ENCODE measurements around the gene ZNF615. TPM values are rescaled to one million over a fixed set of nuclear protein-coding genes. Genes with fewer than 3 reads are reported as not detected.

ZNF615 gene
- total RNA-seq, 1 experiment from 2014 or later: 11.3 TPM

DNA sequence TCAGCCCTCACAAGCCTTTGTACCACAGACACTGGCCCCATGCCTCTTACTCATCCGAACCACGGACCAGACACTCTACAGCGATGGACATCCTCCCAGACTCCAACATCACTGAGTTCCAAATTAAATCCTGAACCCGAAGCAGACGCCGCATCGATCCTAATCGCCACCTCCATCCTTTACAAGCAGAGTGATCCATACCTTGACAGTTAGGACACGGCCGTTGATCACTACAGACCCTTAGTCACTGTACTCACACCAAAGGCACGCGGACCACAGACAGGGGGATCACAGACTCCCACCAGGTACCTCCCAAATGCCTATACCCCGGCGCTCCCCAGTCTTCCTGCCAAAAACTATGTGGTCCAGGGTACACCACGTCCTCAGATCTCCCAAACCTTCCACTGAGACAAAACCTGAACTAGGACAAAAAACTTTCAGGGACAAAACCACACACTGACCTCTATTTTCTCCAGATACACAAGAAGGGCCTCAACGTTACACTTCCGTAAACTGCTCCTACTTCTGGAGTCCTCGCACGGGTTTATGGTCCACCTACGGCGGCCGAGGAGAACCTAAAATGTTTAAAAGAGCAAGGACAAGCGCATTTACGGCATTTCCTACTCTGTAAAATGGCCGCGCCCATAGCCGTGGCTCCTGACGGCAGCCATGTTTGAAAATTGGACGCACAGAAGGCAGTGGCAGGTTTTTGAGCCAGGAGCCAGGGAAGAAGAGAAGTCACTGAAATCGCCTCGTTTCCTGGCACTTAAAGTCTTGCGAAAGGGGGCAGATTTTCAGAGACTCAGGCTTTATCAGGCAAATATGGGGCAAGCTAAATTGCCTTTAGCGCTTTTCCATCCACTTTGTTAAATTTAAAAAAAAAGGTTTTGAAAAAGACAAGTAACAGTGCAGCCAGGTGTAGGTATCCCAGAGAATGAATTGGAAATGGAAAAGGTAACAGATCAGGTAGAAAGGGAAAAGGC lies 21.4 kb downstream of the ZNF615 start, which contains the start of gene ZNF350:
Gene ZNF350 (minus strand): TSS at position 532 of the 983 bp plus-strand sequence. CDS start 12,480 bp downstream, outside the sequence.
- H3K14ac ChIP-seq (ENCODE audit: insufficient read depth, low read length): peak within 1 kb of the TSS; percentile 36
- no peak within 1 kb of the TSS for H4K5ac ChIP-seq (ENCODE audit: insufficient read length, low read depth, low read length)
- peak within 1 kb of the TSS; percentile 89 for H3K4me2 ChIP-seq (ENCODE audit: insufficient read depth, insufficient read length, low read length)
- H3K23ac ChIP-seq (ENCODE audit: insufficient read length, low read depth, low read length): no peak within 1 kb of the TSS
- H4K8ac ChIP-seq (replicated peaks; ENCODE audit: insufficient read length, low read depth, low read length): no peak within 1 kb of the TSS
- H3K9me3 ChIP-seq (ENCODE audit: control insufficient read depth, low read depth, low read length): no peaks in the 10 kb centered on the region
- H3T11ph ChIP-seq (ENCODE audit: low read length): no peak within 1 kb of the TSS
- H2AFZ ChIP-seq (ENCODE audit: low read length): peak within 1 kb of the TSS; percentile 91
- no peak within 1 kb of the TSS for H4K91ac ChIP-seq (ENCODE audit: insufficient read length, low read depth, low read length)
- DNase-seq: peak; percentile 80
- H3K56ac ChIP-seq (ENCODE audit: insufficient read length, low read depth, low read length): no peak within 1 kb of the TSS
- H2AK5ac ChIP-seq (ENCODE audit: insufficient read length, low read length): no peak within 1 kb of the TSS
- no peak within 1 kb of the TSS for H2BK5ac ChIP-seq (ENCODE audit: insufficient read length, low read length)
- peaks cover 27 to 44% (median 32%) of the 10 kb centered on the region in 3 experiments for H3K36me3 Mint-ChIP-seq (ENCODE audit: insufficient read depth in 1 of 3, low read depth in 3 of 3)
- H3K27me3 ChIP-seq (ENCODE audit: insufficient read depth, low read length): no peaks in the 10 kb centered on the region
- TF ChIP-seq, protein P1, sequence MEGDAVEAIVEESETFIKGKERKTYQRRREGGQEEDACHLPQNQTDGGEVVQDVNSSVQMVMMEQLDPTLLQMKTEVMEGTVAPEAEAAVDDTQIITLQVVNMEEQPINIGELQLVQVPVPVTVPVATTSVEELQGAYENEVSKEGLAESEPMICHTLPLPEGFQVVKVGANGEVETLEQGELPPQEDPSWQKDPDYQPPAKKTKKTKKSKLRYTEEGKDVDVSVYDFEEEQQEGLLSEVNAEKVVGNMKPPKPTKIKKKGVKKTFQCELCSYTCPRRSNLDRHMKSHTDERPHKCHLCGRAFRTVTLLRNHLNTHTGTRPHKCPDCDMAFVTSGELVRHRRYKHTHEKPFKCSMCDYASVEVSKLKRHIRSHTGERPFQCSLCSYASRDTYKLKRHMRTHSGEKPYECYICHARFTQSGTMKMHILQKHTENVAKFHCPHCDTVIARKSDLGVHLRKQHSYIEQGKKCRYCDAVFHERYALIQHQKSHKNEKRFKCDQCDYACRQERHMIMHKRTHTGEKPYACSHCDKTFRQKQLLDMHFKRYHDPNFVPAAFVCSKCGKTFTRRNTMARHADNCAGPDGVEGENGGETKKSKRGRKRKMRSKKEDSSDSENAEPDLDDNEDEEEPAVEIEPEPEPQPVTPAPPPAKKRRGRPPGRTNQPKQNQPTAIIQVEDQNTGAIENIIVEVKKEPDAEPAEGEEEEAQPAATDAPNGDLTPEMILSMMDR (conservative IDR thresholded peaks at IDR 0.05): no peak
- H2BK15ac ChIP-seq (ENCODE audit: low read depth, low read length): no peak within 1 kb of the TSS
- H3K4me1 Mint-ChIP-seq: peaks cover 4 to 8% of the 10 kb centered on the region in 2 experiments
- H3K9ac ChIP-seq (ENCODE audit: extremely low read depth, insufficient read length, low read length): peak within 1 kb of the TSS; percentile 92
- H3K27ac ChIP-seq (ENCODE audit: insufficient read length, low read depth, low read length): no peak within 1 kb of the TSS
- peak within 1 kb of the TSS; percentile 19 for H3K18ac ChIP-seq (ENCODE audit: insufficient read length, low read depth, low read length)
- no peak within 1 kb of the TSS for H3K4ac ChIP-seq (ENCODE audit: low read depth, low read length)
- WGBS (ENCODE audit: extremely low coverage, insufficient read length, low lambda C conversion rate): no CpG with 5 or more reads among the region's 33 CpGs
- H4K20me1 ChIP-seq (ENCODE audit: control insufficient read depth, insufficient read depth, insufficient read length): no peaks in the 10 kb centered on the region
- H3K23me2 ChIP-seq (ENCODE audit: insufficient read length, low read depth, low read length, poor library complexity, severe bottlenecking): peaks cover 8% of the 10 kb centered on the region
- peaks cover 50 to 68% of the 10 kb centered on the region in 2 experiments for H3K9me3 Mint-ChIP-seq
- peaks cover 2% of the 10 kb centered on the region; the same call in 1 of the 2 replicates for H3K27me3 Mint-ChIP-seq (ENCODE audit: low read depth)
- no peak within 1 kb of the TSS for H2BK120ac ChIP-seq (ENCODE audit: low read depth, low read length, poor library complexity, severe bottlenecking)
- no peaks in the 10 kb centered on the region for H3K79me1 ChIP-seq (ENCODE audit: insufficient read depth, low read depth, low read length, poor library complexity, severe bottlenecking)
- H2BK12ac ChIP-seq (ENCODE audit: insufficient read length, low read depth, low read length): no peak within 1 kb of the TSS
- peaks cover 7% of the 10 kb centered on the region; the same call in 1 of the 2 replicates for H3K79me2 ChIP-seq (ENCODE audit: insufficient read depth, low read length)
- no peaks in the 10 kb centered on the region; the same call in 1 of the 2 replicates for H3K4me1 ChIP-seq (ENCODE audit: insufficient read depth, low read length)
- peak within 1 kb of the TSS; percentile 94 to 95 for H3K4me3 Mint-ChIP-seq
- H2BK20ac ChIP-seq (ENCODE audit: low read depth, low read length, poor library complexity, severe bottlenecking): no peak within 1 kb of the TSS
- H3K27ac Mint-ChIP-seq: peak within 1 kb of the TSS; percentile 33 to 94 (median 85)

Measured in H9 (cell line).